Loucy (cell line): Measurements from ENCODE around the gene DNAH11.

Source experiments
- H2AFZ ChIP-seq: fragments of 200-600 bp; sonication (generic); 2 replicates; pipeline ENCODE4 v1.6.0; 2016; ENCODE audit warnings: antibody characterized with exemption, mild to moderate bottlenecking, low read length, moderate library complexity
- H3F3A ChIP-seq: fragments of 200-600 bp; 2 replicates; pipeline ENCODE4 v1.6.0; 2016; ENCODE audit warnings: antibody characterized with exemption, low read depth, mild to moderate bottlenecking
- H3K27me3 ChIP-seq: fragments of 200-600 bp; sonication (generic); 2 replicates; pipeline ENCODE4 v1.6.1; 2014; ENCODE audit warnings: low read length, mild to moderate bottlenecking; ENCODE audit not compliant: insufficient read depth, poor library complexity, severe bottlenecking
- H3K36me3 ChIP-seq: fragments of 200-600 bp; sonication (generic); 2 replicates; pipeline ENCODE4 v1.6.1; 2016; ENCODE audit warnings: low read length; ENCODE audit not compliant: insufficient read depth
- H3K4me1 ChIP-seq: fragments of 200-600 bp; sonication (generic); 2 replicates; pipeline ENCODE4 v1.5.1; 2014; ENCODE audit warnings: low read length, mild to moderate bottlenecking; ENCODE audit not compliant: insufficient read depth, poor library complexity, severe bottlenecking
- H3K4me2 ChIP-seq: fragments of 200-600 bp; sonication (generic); 2 replicates; pipeline ENCODE4 v1.6.0; 2014; ENCODE audit warnings: antibody characterized with exemption, low read length, low read depth, mild to moderate bottlenecking; ENCODE audit not compliant: poor library complexity, severe bottlenecking
- H3K4me3 ChIP-seq: fragments of 200-600 bp; sonication (generic); 2 replicates; pipeline ENCODE4 v1.5.1; 2014; ENCODE audit warnings: low read length, mild to moderate bottlenecking, mixed read lengths; ENCODE audit not compliant: poor library complexity, severe bottlenecking
- H3K79me2 ChIP-seq: fragments of 200-600 bp; sonication (generic); 2 replicates; pipeline ENCODE4 v1.6.1; 2014; ENCODE audit warnings: low read length; ENCODE audit not compliant: insufficient read depth
- H3K9ac ChIP-seq: fragments of 200-600 bp; sonication (generic); 2 replicates; pipeline ENCODE4 v1.6.0; 2014; ENCODE audit warnings: mild to moderate bottlenecking, low read depth, low read length, moderate library complexity; ENCODE audit not compliant: poor library complexity, severe bottlenecking
- H3K9me2 ChIP-seq: fragments of 200-600 bp; sonication (generic); replicated peaks from 2 replicates; pipeline ENCODE4 v1.6.1; 2016; ENCODE audit warnings: low read depth, low read length, mixed read lengths
- H3K9me3 ChIP-seq: fragments of 200-600 bp; sonication (generic); 2 replicates; pipeline ENCODE4 v1.6.1; 2014; ENCODE audit warnings: mild to moderate bottlenecking, antibody characterized with exemption, low read length, low read depth; ENCODE audit not compliant: insufficient read depth
- H4K20me1 ChIP-seq: fragments of 200-600 bp; sonication (generic); 2 replicates; pipeline ENCODE4 v1.6.0; 2014; ENCODE audit warnings: antibody characterized with exemption, low read length, mild to moderate bottlenecking; ENCODE audit not compliant: insufficient read depth, poor library complexity, severe bottlenecking
- EZH2phosphoT487 ChIP-seq: fragments of 200-600 bp; IDR thresholded peaks from 2 replicates; pipeline ENCODE4 v1.6.1; 2018; ENCODE audit warnings: antibody characterized with exemption, mild to moderate bottlenecking, moderate library complexity, borderline replicate concordance
- TF ChIP-seq, protein P1 (sequence below): fragments of 200-600 bp; sonication (generic); conservative IDR thresholded peaks from 2 replicates; pipeline ENCODE4 v1.5.1; 2014; ENCODE audit warnings: mild to moderate bottlenecking, antibody characterized with exemption, low read length

The DNAH11 gene

DNA sequence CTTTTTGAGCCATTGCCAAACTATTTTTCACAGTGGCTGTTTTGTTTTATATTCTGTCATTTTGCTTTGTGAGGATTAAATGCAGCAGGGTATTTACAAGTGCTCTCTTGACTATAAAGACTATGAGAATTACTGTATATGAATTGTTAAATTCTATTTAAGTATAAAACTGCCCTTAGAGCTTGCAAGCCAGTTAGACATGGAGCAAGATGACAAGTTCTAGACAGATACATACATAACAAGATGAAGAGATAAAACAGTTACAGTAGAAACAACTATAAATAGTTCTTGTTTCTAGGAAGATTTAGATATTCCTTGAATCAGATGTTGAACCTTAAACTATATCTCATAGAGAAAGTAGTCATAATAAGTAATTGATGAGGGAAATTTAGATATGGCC is 60.6 kb downstream of the DNAH11 start:
- H3K4me2 ChIP-seq: no peak overlapping the region
- H3F3A ChIP-seq: no peaks in the 10 kb centered on the region
- TF ChIP-seq, protein P1, sequence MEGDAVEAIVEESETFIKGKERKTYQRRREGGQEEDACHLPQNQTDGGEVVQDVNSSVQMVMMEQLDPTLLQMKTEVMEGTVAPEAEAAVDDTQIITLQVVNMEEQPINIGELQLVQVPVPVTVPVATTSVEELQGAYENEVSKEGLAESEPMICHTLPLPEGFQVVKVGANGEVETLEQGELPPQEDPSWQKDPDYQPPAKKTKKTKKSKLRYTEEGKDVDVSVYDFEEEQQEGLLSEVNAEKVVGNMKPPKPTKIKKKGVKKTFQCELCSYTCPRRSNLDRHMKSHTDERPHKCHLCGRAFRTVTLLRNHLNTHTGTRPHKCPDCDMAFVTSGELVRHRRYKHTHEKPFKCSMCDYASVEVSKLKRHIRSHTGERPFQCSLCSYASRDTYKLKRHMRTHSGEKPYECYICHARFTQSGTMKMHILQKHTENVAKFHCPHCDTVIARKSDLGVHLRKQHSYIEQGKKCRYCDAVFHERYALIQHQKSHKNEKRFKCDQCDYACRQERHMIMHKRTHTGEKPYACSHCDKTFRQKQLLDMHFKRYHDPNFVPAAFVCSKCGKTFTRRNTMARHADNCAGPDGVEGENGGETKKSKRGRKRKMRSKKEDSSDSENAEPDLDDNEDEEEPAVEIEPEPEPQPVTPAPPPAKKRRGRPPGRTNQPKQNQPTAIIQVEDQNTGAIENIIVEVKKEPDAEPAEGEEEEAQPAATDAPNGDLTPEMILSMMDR: no peak
- no peak for TF ChIP-seq EZH2phosphoT487
- H3K9ac ChIP-seq: no peak overlapping the region
- no peaks in the 10 kb centered on the region for H4K20me1 ChIP-seq
- no peak overlapping the region for H2AFZ ChIP-seq
- H3K4me3 ChIP-seq: no peak overlapping the region
- no peaks in the 10 kb centered on the region for H3K79me2 ChIP-seq
- H3K4me1 ChIP-seq: peaks cover 4% of the 10 kb centered on the region
- H3K9me3 ChIP-seq: no peaks in the 10 kb centered on the region
- no peaks in the 10 kb centered on the region for H3K27me3 ChIP-seq
- no peaks in the 10 kb centered on the region for H3K36me3 ChIP-seq
- H3K9me2 ChIP-seq: no peaks in the 10 kb centered on the region

DNA sequence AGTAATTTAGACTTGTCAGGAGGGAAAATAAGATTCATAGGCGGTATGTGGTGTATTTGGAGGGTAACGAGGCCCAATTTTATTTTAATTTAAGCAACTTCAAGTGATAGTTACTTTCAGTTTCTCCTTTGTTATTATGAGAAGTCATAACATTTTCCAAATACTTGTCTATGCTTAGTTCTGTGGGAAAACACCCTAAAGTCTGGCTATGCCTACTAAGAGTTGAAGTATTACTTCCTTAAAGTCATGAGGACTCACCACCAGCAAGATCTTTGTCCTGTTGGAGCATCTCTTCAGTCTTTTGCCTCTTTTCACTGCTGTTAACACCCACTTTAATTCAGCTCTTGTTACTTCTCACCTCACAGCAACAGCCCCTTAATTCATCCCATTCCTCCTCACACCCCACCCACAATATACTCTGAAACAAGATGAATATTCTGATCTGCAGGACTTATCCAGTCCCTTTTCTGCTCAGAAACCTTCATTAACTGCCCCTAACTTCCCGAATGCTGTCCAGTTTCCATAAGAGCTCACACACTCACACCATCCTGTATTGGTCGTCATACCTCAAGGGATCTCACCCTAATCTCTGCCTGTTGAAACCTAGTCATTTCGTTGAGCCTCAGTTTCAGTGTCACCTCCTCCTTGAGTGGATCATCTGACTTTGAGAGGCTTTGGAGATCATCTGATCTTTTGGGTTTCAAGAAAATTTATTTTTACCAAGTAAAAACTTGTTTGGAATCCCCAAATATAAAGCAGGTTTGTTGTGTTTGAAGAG is 61.3 kb downstream of the DNAH11 start:
- Histone ChIP-seq H3F3A (no peaks in the 10 kb centered on the region), H3K9me3 (no peaks in the 10 kb centered on the region), H3K4me3 (no peak overlapping the region), H3K79me2 (no peaks in the 10 kb centered on the region), H3K36me3 (no peaks in the 10 kb centered on the region), H3K4me2 (no peak overlapping the region), H3K9me2 (no peaks in the 10 kb centered on the region), H3K27me3 (no peaks in the 10 kb centered on the region), H4K20me1 (no peaks in the 10 kb centered on the region), H3K4me1 (peaks cover 4% of the 10 kb centered on the region), H3K9ac (no peak overlapping the region), H2AFZ (0 out of 2 replicates have a peak overlapping the region, but pooled peaks have one; percentile 19)
- TF ChIP-seq, protein P1: no peak
- TF ChIP-seq EZH2phosphoT487: no peak

DNA sequence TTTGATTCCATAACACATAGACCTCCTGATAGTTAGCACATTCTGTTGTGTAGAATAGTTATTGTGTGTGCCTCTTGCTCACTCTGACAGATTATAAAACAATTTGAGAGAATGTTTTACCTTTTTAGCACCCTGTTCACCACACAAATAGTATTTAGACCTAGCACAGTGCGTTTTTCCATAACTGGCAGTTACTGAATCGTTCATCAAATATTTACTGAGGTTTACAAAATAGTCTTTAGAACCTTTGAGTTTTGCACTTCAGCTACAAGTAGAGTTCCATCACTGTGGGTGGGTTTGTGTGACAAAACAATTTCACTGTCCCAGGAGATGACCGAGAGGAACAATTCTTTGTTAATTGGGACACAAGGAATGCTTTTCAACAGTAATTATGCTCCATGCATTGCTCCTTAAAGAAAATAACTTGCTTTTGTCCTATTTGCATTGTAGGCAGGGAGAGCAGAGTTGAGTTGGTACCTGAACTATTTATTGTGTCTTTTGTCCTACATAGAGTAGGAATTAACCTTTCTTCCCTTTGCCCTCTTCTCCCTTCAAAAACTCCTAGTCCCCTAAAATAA is 62.3 kb downstream of the DNAH11 start:
- Histone ChIP-seq H3K4me3 (no peak overlapping the region), H3K27me3 (no peaks in the 10 kb centered on the region), H3K4me1 (peaks cover 4% of the 10 kb centered on the region), H3K9me3 (no peaks in the 10 kb centered on the region), H3K79me2 (no peaks in the 10 kb centered on the region), H3F3A (no peaks in the 10 kb centered on the region), H3K4me2 (no peak overlapping the region), H3K36me3 (no peaks in the 10 kb centered on the region), H4K20me1 (no peaks in the 10 kb centered on the region), H2AFZ (no peak overlapping the region), H3K9me2 (no peaks in the 10 kb centered on the region), H3K9ac (no peak overlapping the region)
- no peak for TF ChIP-seq EZH2phosphoT487
- TF ChIP-seq, protein P1: no peak
